Type B pancreatic cell (in vitro differentiated cells): ENCODE results near the gene KATNB1. TPM values are rescaled to one million over a fixed set of nuclear protein-coding genes. Genes with fewer than 3 reads are reported as not detected.
A peak's percentile ranks its signal among the peaks of the same experiment; 100 is the strongest.

Source experiments
- DNase-seq: peaks from one replicate; pipeline ENCODE4 v3.0.0; 2021; ENCODE audit warnings: mixed read lengths; ENCODE audit not compliant: unreplicated experiment; ENCODE audit errors: extremely low spot score
- H3K27ac Mint-ChIP-seq: 2 replicates; pipeline ENCODE4 v1.8.0; 2021; ENCODE audit warnings: mild to moderate bottlenecking, mixed read lengths
- H3K27me3 Mint-ChIP-seq: 2 replicates; pipeline ENCODE4 v1.8.0; 2021; ENCODE audit warnings: mixed read lengths
- H3K36me3 Mint-ChIP-seq: 2 replicates; pipeline ENCODE4 v1.8.0; 2021; ENCODE audit warnings: mixed read lengths
- H3K4me1 Mint-ChIP-seq: one replicate; pipeline ENCODE4 v1.8.0; 2021; ENCODE audit warnings: mixed read lengths; ENCODE audit not compliant: unreplicated experiment
- H3K4me3 Mint-ChIP-seq: 2 replicates; pipeline ENCODE4 v1.8.0; 2021; ENCODE audit warnings: mild to moderate bottlenecking, mixed read lengths
- H3K9me3 Mint-ChIP-seq: 2 replicates; pipeline ENCODE4 v1.8.0; 2021; ENCODE audit warnings: mixed read lengths
- total RNA-seq: library from RNA; stranded (reverse); gene quantifications from 2 replicates; pipeline ENCODE4 v1.2.1, GENCODE V29; 2021; ENCODE audit warnings: low replicate concordance
- TF ChIP-seq, protein P1 (sequence below): fragments of 200-600 bp; sonication (generic); conservative IDR thresholded peaks from 2 replicates; pipeline ENCODE4 v1.5.0; 2021; ENCODE audit warnings: antibody characterized with exemption, mild to moderate bottlenecking

The KATNB1 gene
- total RNA-seq, 1 donor from 2014 or later, result 31.7 TPM

DNA sequence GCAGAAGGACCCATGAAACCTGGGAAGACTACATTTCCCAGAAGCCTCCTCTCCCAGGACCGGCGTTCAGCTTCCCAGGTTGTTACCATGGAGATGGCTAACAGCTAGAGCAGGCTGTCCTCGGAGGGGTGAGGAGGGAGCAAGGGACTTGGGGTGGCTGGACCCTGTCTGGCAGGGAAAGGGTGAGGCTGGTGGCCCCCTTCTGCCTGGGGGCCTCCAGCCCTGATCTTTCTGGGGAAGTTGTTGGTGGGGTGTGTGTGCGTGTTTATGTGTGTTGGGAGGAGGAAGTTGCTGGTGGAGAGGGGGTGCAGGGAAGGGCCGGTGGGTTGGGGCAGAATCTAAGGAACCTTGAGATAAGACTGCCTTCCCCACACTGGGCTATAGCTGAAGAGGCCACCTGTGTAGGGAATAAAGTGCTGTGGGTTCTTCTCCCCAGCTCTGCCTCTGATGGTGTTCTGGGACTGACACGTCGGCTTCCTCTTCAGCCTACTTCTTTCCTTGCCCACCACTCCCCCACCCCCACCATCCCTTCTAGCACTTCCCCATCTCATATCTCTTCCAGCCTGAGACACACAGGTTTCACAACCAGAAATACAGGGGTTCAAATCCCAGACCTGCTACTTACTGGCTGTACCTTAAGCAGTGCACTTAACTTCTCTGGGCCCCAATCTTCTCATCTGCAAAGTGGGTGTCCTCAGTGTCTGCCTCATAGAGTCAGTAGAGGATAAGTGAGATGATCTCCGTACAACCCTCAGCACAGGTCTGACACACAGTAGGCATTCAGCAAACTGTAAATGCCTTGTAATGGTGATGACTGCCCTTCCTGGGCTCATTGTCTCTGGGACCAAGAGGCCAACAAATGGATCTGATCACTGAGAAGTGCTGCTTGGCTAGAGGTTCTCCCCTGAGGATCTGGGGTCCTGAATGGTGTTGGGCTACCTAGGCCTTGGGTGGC is 40.6 kb upstream of the KATNB1 start, which contains the start of gene DRC7:
Gene DRC7, plus strand, starts transcription at position 82 of the 955 bp plus-strand sequence. CDS start 3,144 bp downstream, outside the sequence.
- peak within 1 kb of the TSS; percentile 77 for H3K27ac Mint-ChIP-seq

DNA sequence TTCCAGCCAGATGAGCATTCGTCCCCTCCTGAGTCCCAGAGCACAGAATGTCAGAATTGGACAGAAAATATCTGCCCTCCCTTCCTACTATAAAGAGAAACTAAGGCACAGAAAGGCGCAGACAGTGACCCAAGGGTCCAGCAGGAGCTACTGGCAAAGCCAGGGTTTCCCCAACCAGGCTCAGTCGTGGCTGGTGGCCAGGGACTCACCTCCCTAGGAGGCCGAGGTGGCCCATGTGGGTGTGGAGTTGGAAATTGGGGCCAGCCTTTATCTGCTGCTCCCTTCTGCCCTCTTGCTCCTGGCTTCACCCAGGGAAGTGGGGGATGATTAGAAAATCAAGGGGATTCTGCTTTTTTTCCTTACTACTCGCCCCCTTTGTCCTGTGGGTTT is 39.9 kb upstream of the KATNB1 start:
- H3K9me3 Mint-ChIP-seq, result no peaks in the 10 kb centered on the region
- TF ChIP-seq, protein P1, sequence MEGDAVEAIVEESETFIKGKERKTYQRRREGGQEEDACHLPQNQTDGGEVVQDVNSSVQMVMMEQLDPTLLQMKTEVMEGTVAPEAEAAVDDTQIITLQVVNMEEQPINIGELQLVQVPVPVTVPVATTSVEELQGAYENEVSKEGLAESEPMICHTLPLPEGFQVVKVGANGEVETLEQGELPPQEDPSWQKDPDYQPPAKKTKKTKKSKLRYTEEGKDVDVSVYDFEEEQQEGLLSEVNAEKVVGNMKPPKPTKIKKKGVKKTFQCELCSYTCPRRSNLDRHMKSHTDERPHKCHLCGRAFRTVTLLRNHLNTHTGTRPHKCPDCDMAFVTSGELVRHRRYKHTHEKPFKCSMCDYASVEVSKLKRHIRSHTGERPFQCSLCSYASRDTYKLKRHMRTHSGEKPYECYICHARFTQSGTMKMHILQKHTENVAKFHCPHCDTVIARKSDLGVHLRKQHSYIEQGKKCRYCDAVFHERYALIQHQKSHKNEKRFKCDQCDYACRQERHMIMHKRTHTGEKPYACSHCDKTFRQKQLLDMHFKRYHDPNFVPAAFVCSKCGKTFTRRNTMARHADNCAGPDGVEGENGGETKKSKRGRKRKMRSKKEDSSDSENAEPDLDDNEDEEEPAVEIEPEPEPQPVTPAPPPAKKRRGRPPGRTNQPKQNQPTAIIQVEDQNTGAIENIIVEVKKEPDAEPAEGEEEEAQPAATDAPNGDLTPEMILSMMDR, result no peak

More for the DNA sequence above, 40.6 kb upstream of the KATNB1 start, which contains the start of gene DRC7:
- Mint-ChIP-seq H3K27me3 (no peaks in the 10 kb centered on the region), H3K4me1 (peaks cover 11% of the 10 kb centered on the region), H3K9me3 (no peaks in the 10 kb centered on the region), H3K4me3 (peak within 1 kb of the TSS; percentile 86), H3K36me3 (no peaks in the 10 kb centered on the region)
- TF ChIP-seq, protein P1, result no peak
- DNase-seq, result no peak

DNA sequence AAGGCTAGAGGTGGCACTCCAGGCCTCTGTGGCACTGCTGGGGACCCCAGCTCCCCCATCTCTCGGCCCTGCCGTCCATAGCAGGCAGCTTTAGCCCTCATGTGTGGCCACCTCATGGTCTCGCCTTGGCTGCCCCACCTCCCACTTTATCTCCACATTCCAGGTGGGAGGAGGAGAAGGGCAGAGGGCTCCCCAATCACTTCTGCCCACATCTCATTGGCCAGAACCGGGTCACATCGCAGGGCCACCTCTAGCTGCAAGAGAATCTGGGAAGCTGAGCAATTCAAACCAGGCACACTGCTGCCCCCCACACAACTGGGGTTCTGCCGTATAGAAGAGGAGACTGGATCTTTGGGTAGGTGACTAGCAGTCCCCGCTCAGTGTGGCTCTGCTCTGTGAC is 39.3 kb upstream of the KATNB1 start:
- H3K4me3 Mint-ChIP-seq, result no peak overlapping the region
- H3K27ac Mint-ChIP-seq, result no peak overlapping the region
- H3K4me1 Mint-ChIP-seq, result peaks cover 15% of the 10 kb centered on the region
- no peaks in the 10 kb centered on the region for H3K36me3 Mint-ChIP-seq
- TF ChIP-seq, protein P1, result no peak
- DNase-seq, result no peak
- H3K9me3 Mint-ChIP-seq, result no peaks in the 10 kb centered on the region
- H3K27me3 Mint-ChIP-seq, result no peaks in the 10 kb centered on the region

More for the DNA sequence above, 39.9 kb upstream of the KATNB1 start:
- H3K4me1 Mint-ChIP-seq, result peaks cover 9% of the 10 kb centered on the region
- H3K4me3 Mint-ChIP-seq, result no peak overlapping the region
- no peaks in the 10 kb centered on the region for H3K27me3 Mint-ChIP-seq
- H3K36me3 Mint-ChIP-seq, result no peaks in the 10 kb centered on the region
- no peak overlapping the region for H3K27ac Mint-ChIP-seq
- DNase-seq, result no peak

DNA sequence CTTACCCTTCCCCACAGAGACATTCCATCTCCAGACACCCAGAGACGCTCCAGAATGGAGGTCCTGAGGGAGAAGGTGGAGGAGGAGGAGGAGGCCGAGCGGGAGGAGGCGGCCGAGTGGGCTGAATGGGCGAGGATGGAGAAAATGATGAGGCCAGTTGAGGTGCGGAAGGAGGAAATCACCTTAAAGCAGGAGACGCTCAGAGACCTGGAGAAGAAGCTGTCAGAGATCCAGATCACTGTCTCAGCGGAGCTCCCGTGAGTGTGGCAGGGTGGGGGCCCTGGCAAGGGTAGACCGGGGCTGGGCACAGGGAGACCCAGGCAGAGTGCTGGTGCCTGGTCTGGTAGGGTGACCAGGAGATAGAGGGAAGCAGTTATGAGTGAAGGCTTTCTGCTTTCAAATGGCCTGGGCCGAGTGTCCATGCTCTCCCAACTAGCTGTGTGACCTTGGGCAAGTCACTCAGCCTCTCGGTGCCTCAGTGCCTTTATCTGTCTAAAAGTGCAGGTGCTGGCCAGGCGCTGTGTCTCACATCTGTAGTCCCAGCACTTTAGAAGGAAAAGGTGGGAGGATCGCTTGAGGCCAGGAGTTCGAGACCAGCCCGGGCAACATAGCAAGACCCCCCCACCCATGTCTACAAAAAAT is 37.6 kb upstream of the KATNB1 start:
- Mint-ChIP-seq H3K36me3 (no peaks in the 10 kb centered on the region), H3K4me1 (peaks cover 21% of the 10 kb centered on the region), H3K9me3 (no peaks in the 10 kb centered on the region), H3K4me3 (no peak overlapping the region), H3K27me3 (no peaks in the 10 kb centered on the region), H3K27ac (no peak overlapping the region)
- no peak for DNase-seq
- TF ChIP-seq, protein P1, result no peak

DNA sequence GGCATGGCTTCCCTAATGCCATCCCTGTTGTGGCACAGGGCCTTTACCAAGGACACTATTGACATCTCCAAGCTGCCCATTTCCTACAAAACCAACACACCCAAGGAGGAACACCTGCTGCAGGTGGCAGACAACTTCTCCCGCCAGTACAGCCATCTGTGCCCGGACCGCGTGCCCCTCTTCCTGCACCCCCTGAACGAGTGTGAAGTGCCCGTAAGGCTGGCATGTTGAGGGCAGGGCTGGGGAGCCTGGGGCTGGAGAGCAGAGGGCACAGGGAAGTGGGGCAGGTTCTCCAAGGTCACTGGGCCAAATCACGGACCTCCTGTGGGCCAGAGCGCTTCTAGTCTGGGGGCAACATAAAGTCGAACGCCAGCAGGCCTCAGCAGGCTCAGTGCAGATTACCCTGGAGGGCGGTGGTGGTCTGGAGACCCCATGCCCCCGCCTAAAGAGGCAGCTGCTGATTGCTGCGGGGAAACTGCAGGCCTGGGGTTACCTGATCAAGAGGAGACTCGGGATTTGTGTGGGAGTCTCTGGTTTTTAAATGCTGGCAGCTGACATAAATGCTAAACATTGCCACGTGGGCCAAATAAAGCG is 36.7 kb upstream of the KATNB1 start:
- H3K4me3 Mint-ChIP-seq, result no peak overlapping the region

More for the DNA sequence above, 36.7 kb upstream of the KATNB1 start:
- Mint-ChIP-seq H3K27me3 (no peaks in the 10 kb centered on the region), H3K27ac (no peak overlapping the region), H3K36me3 (no peaks in the 10 kb centered on the region), H3K9me3 (no peaks in the 10 kb centered on the region), H3K4me1 (peaks cover 25% of the 10 kb centered on the region)
- DNase-seq, result no peak
- TF ChIP-seq, protein P1, result no peak
